Umbilical cord (tissue), 1 donor: ENCODE results near the gene C19orf67. TPM values are rescaled to one million over a fixed set of nuclear protein-coding genes. Genes with fewer than 3 reads are reported as not detected.

ENCODE experiments used
- total RNA-seq: library from RNA; depleted of rRNA; stranded (reverse); fragments of >200 nt; gene quantifications from one replicate; pipeline ENCODE4 v1.2.3, GENCODE V29; 2014; ENCODE audit warnings: low replicate concordance; ENCODE audit not compliant: insufficient read depth

The C19orf67 gene
- total RNA-seq, 1 donor from 2014 or later, result not detected

Other genes starting within 250 kb of the C19orf67 start
- not detected for gene NANOS3, start 208.6 kb downstream of the C19orf67 start, total RNA-seq
- 1.4 TPM for gene BRME1, start 179.7 kb downstream of the C19orf67 start, total RNA-seq
- gene CC2D1A, start 179.6 kb downstream of the C19orf67 start, total RNA-seq, result 0.96 TPM
- gene PODNL1, start 147.4 kb downstream of the C19orf67 start, total RNA-seq, result 13.2 TPM
- 10.1 TPM for gene DCAF15, start 133.3 kb downstream of the C19orf67 start, total RNA-seq
- gene RFX1, start 79.5 kb downstream of the C19orf67 start, total RNA-seq, result 1.9 TPM
- gene RLN3, start 57.6 kb downstream of the C19orf67 start, total RNA-seq, result not detected
- 0.96 TPM for gene IL27RA, start 54.0 kb downstream of the C19orf67 start, total RNA-seq
- not detected for gene PALM3, start 23.7 kb downstream of the C19orf67 start, total RNA-seq
- 0.96 TPM for gene MISP3, start 13.0 kb downstream of the C19orf67 start, total RNA-seq
- gene SAMD1, start 5.0 kb upstream of the C19orf67 start, total RNA-seq, result 21.9 TPM
- 17.6 TPM for gene PRKACA, start 32.0 kb upstream of the C19orf67 start, total RNA-seq
- gene ASF1B, start 50.8 kb upstream of the C19orf67 start, total RNA-seq, result 0.48 TPM
- gene ADGRL1, start 120.4 kb upstream of the C19orf67 start, total RNA-seq, result 5.3 TPM